Bronchial epithelial cell (primary cell): Measurements from ENCODE around the gene PODXL. TPM values are rescaled to one million over a fixed set of nuclear protein-coding genes. Genes with fewer than 3 reads are reported as not detected.

Source experiments
- DNase-seq: peaks from one replicate; pipeline ENCODE4 v3.0.0-alpha.2; 2010; ENCODE audit warnings: low read depth
- FAIRE-seq: peaks from 2 replicates; lab custom pipeline; 2011; peaks lifted over from hg19 to GRCh38; lab: Jason Lieb, UNC
- H3K27me3 ChIP-seq: 2 replicates; pipeline ENCODE4 v1.5.1; 2011; ENCODE audit warnings: low read length; ENCODE audit not compliant: control insufficient read depth, insufficient read depth
- H3K36me3 ChIP-seq: 2 replicates; pipeline ENCODE4 v1.5.1; 2011; ENCODE audit warnings: low read length; ENCODE audit not compliant: control insufficient read depth, insufficient read depth
- H3K4me3 ChIP-seq: 2 replicates; pipeline ENCODE4 v1.5.1; 2011; ENCODE audit warnings: mild to moderate bottlenecking, low read depth, low read length, control low read depth
- CTCF ChIP-seq: IDR thresholded peaks from 2 replicates; pipeline ENCODE4 v1.5.1; 2011; ENCODE audit warnings: mild to moderate bottlenecking, moderate library complexity, low read length, control low read depth, inconsistent platforms; ENCODE audit not compliant: insufficient read depth, severe bottlenecking
- total RNA-seq: library from RNA; depleted of rRNA; stranded (reverse); fragments of >200 nt; gene quantifications from 2 replicates; pipeline ENCODE4 v1.2.1, GENCODE V29; 2014

PODXL gene
- total RNA-seq, 1 donor from 2014 or later: 0.53 TPM

GRCh38 chr7:131537571-131537978, 18.9 kb downstream of the PODXL start:
- no peak for TF ChIP-seq CTCF
- no peak overlapping the region for H3K4me3 ChIP-seq
- FAIRE-seq: no peak
- no peaks in the 10 kb centered on the region for H3K27me3 ChIP-seq
- no peaks in the 10 kb centered on the region for H3K36me3 ChIP-seq
- no peak for DNase-seq

- Histone ChIP-seq H3K27me3 (no peaks in the 10 kb centered on the region), H3K4me3 (no peak overlapping the region), H3K36me3 (no peaks in the 10 kb centered on the region)
- TF ChIP-seq CTCF: no peak
- FAIRE-seq: no peak
- no peak for DNase-seq
Observed at GRCh38 chr7:131536361-131536849, 20.0 kb downstream of the PODXL start.

GRCh38 chr7:131533566-131534561, 22.6 kb downstream of the PODXL start:
- no peak for FAIRE-seq
- Histone ChIP-seq H3K4me3 (no peak overlapping the region), H3K27me3 (no peaks in the 10 kb centered on the region), H3K36me3 (no peaks in the 10 kb centered on the region)
- no peak for DNase-seq
- no peak for TF ChIP-seq CTCF

- no peak for FAIRE-seq
- TF ChIP-seq CTCF: no peak
- DNase-seq: no peak
- no peaks in the 10 kb centered on the region for H3K36me3 ChIP-seq
- H3K4me3 ChIP-seq: no peak overlapping the region
- no peaks in the 10 kb centered on the region for H3K27me3 ChIP-seq
Observed at GRCh38 chr7:131533151-131533559, 23.3 kb downstream of the PODXL start.

- Histone ChIP-seq H3K4me3 (no peak overlapping the region), H3K36me3 (no peaks in the 10 kb centered on the region), H3K27me3 (no peaks in the 10 kb centered on the region)
- DNase-seq (no peak), FAIRE-seq (no peak)
- no peak for TF ChIP-seq CTCF
Observed at GRCh38 chr7:131532570-131533091, 23.8 kb downstream of the PODXL start.
